Keratinocyte (primary cell): ENCODE results near the gene GLIS2. TPM values are rescaled to one million over a fixed set of nuclear protein-coding genes. Genes with fewer than 3 reads are reported as not detected.
A peak's percentile ranks its signal among the peaks of the same experiment; 100 is the strongest.

Experiments used
- DNase-seq: peaks from one replicate; pipeline ENCODE4 v3.0.0-alpha.2; 2011; ENCODE audit warnings: low read depth, missing footprints, low spot score
- FAIRE-seq: peaks from 2 replicates; lab custom pipeline; 2011; peaks lifted over from hg19 to GRCh38; lab: Jason Lieb, UNC
- H2AFZ ChIP-seq: 2 replicates; pipeline ENCODE4 v1.6.0; 2012; ENCODE audit warnings: low read length, control low read depth, inconsistent platforms; ENCODE audit not compliant: control insufficient read depth
- H3K27ac ChIP-seq: 2 replicates; pipeline ENCODE4 v1.5.1; 2011; ENCODE audit warnings: low read length; ENCODE audit not compliant: control insufficient read depth, insufficient read depth
- H3K27me3 ChIP-seq: 3 replicates; pipeline ENCODE4 v1.6.0; 2011; ENCODE audit warnings: low read length; ENCODE audit not compliant: control insufficient read depth, insufficient read depth; ENCODE audit errors: extremely low read depth
- H3K36me3 ChIP-seq, 2 experiments: 2 replicates in 1 of 2; 3 replicates in 1 of 2; pipeline ENCODE4 v1.5.1; 2011; ENCODE audit warnings: low read length in 2 of 2, mild to moderate bottlenecking in 1 of 2; ENCODE audit not compliant: control insufficient read depth in 2 of 2, insufficient read depth in 2 of 2; ENCODE audit errors: extremely low read depth in 1 of 2
- H3K4me1 ChIP-seq: 3 replicates; pipeline ENCODE4 v1.5.1; 2011; ENCODE audit warnings: low read length; ENCODE audit not compliant: control insufficient read depth, insufficient read depth; ENCODE audit errors: extremely low read depth
- H3K4me2 ChIP-seq: 3 replicates; pipeline ENCODE4 v1.6.0; 2011; ENCODE audit warnings: low read depth, low read length; ENCODE audit not compliant: control insufficient read depth, insufficient read depth; ENCODE audit errors: extremely low read depth
- H3K4me3 ChIP-seq, 3 experiments: fragments of 200-600 bp in 1 of 3; sonication (generic) in 1 of 3; 2 replicates in 2 of 3; 3 replicates in 1 of 3; pipeline ENCODE4 v1.5.1; 2011 to 2016; ENCODE audit warnings: low read length in 3 of 3, mild to moderate bottlenecking in 3 of 3, control low read depth in 2 of 3, inconsistent platforms in 1 of 3, low read depth in 1 of 3, mixed read lengths in 1 of 3, mixed run types in 1 of 3, moderate library complexity in 1 of 3; ENCODE audit not compliant: control insufficient read depth in 2 of 3, insufficient read depth in 2 of 3; ENCODE audit errors: extremely low read depth in 1 of 3
- H3K79me2 ChIP-seq: 2 replicates; pipeline ENCODE4 v1.6.0; 2012; ENCODE audit warnings: low read length; ENCODE audit not compliant: control insufficient read depth, insufficient read depth
- H3K9ac ChIP-seq: 3 replicates; pipeline ENCODE4 v1.6.0; 2011; ENCODE audit warnings: low read length; ENCODE audit not compliant: control insufficient read depth, insufficient read depth; ENCODE audit errors: extremely low read depth
- H3K9me1 ChIP-seq: 3 replicates; pipeline ENCODE4 v1.6.0; 2011; ENCODE audit warnings: low read length; ENCODE audit not compliant: control insufficient read depth, insufficient read depth; ENCODE audit errors: extremely low read depth
- H3K9me3 ChIP-seq: 2 replicates; pipeline ENCODE4 v1.5.1; 2012; ENCODE audit warnings: low read depth, low read length; ENCODE audit not compliant: control insufficient read depth
- H4K20me1 ChIP-seq: 3 replicates; pipeline ENCODE4 v1.6.0; 2011; ENCODE audit warnings: low read length; ENCODE audit not compliant: control insufficient read depth, insufficient read depth; ENCODE audit errors: extremely low read depth
- CTCF ChIP-seq, 3 experiments: IDR thresholded peaks in 1 of 3; conservative IDR thresholded peaks in 1 of 3; optimal IDR thresholded peaks in 1 of 3; 2 replicates in 2 of 3; 3 replicates in 1 of 3; pipeline versions ENCODE3 to v1.5.1; 2011; ENCODE audit warnings: low read length in 3 of 3, mild to moderate bottlenecking in 3 of 3, moderate library complexity in 2 of 3, control low read depth in 1 of 3, inconsistent platforms in 1 of 3; ENCODE audit not compliant: insufficient read depth in 2 of 3; ENCODE audit errors: extremely low read depth in 1 of 3
- EZH2 ChIP-seq: IDR thresholded peaks from one replicate; pipeline ENCODE4 v1.6.1; 2012; ENCODE audit warnings: inconsistent platforms, mild to moderate bottlenecking, low read length, moderate library complexity
- dilution Hi-C: fragments of 300-500 bp; cut with MboI; formaldehyde crosslinking; loops from one replicate; pipeline ENCODE4 v1.7.0; 2020; ENCODE audit warnings: low sequenced_read_pairs; ENCODE audit not compliant: extremely low pct_ligation_motif_present
- polyA plus RNA-seq, 5 experiments: library from polyadenylated mRNA; depleted of rRNA in 3 of 5; stranded (reverse) in 3 of 5; stranded (forward) in 1 of 5; unstranded in 1 of 5; fragments of >200 nt; gene quantifications; 1 replicate in 1 of 5; 2 replicates in 3 of 5; 3 replicates in 1 of 5; pipeline versions ENCODE4 v1.2.1 to v1.2.3, GENCODE V29; 2011 to 2012; ENCODE audit warnings: missing spikeins in 2 of 5, low read depth in 1 of 5, low replicate concordance in 1 of 5

The GLIS2 gene
- polyA plus RNA-seq, 1 donor (not counting 4 experiments of a cell fraction or from before 2014, with no cell fraction given) = 0.63 TPM

GRCh38 chr16:4285167-4285566 lies 30.7 kb upstream of the GLIS2 start:
- H3K9me1 ChIP-seq = no peaks in the 10 kb centered on the region
- H3K27me3 ChIP-seq = no peaks in the 10 kb centered on the region
- no peak for FAIRE-seq
- DNase-seq = no peak
- H3K36me3 ChIP-seq = no peaks in the 10 kb centered on the region
- H3K9me3 ChIP-seq = no peaks in the 10 kb centered on the region
- H3K9ac ChIP-seq = no peak overlapping the region
- no peak overlapping the region for H2AFZ ChIP-seq
- no peaks in the 10 kb centered on the region for H3K79me2 ChIP-seq
- TF ChIP-seq EZH2 (no peak), CTCF (optimal IDR thresholded peaks at IDR 0.05 in 1 of 3, IDR thresholded peaks at IDR 0.05 in 1 of 3, conservative IDR thresholded peaks at IDR 0.05 in 1 of 3; ENCODE audit: extremely low read depth in 1 of 3, insufficient read depth in 2 of 3, low read length in 3 of 3) (no peak)
- H3K4me3 ChIP-seq = no peak overlapping the region
- H3K4me2 ChIP-seq = no peak overlapping the region
- H3K4me1 ChIP-seq = peaks cover 14% of the 10 kb centered on the region
- H3K27ac ChIP-seq = no peak overlapping the region
- H4K20me1 ChIP-seq = no peaks in the 10 kb centered on the region
- dilution Hi-C loops = no loop called here

- H4K20me1 ChIP-seq = no peaks in the 10 kb centered on the region
- H3K36me3 ChIP-seq = no peaks in the 10 kb centered on the region
- no peaks in the 10 kb centered on the region for H3K27me3 ChIP-seq
- H3K9ac ChIP-seq = peak overlapping the region; percentile 51
- H3K79me2 ChIP-seq = no peaks in the 10 kb centered on the region
- no peak overlapping the region for H2AFZ ChIP-seq
- H3K4me1 ChIP-seq = peaks cover 20% of the 10 kb centered on the region
- DNase-seq = no peak
- H3K4me3 ChIP-seq = peak overlapping the region in 1 of 3 experiments; percentile 31
- H3K4me2 ChIP-seq = peak overlapping the region; percentile 59
- dilution Hi-C loops = no loop called here
- H3K9me1 ChIP-seq = no peaks in the 10 kb centered on the region
- H3K9me3 ChIP-seq = no peaks in the 10 kb centered on the region
- peak; percentile 70 to 91 (median 87) for TF ChIP-seq CTCF (optimal IDR thresholded peaks at IDR 0.05 in 1 of 3, IDR thresholded peaks at IDR 0.05 in 1 of 3, conservative IDR thresholded peaks at IDR 0.05 in 1 of 3; ENCODE audit: extremely low read depth in 1 of 3, insufficient read depth in 2 of 3, low read length in 3 of 3)
- no peak for TF ChIP-seq EZH2
- H3K27ac ChIP-seq = peak overlapping the region; percentile 49
- peak; percentile 90 for FAIRE-seq
Measured at GRCh38 chr16:4288148-4288921, 27.5 kb upstream of the GLIS2 start.
